Mammary epithelial cell (primary cell): ENCODE data around the gene CISH.

Experiments used
- EZH2 ChIP-seq: IDR thresholded peaks from 2 replicates; pipeline ENCODE4 v1.6.1; 2012; ENCODE audit warnings: low read length, inconsistent platforms, borderline replicate concordance
- TF ChIP-seq, protein P1 (sequence below), 2 donors: IDR thresholded peaks in 1 of 2; conservative IDR thresholded peaks in 1 of 2; 2 replicates each; pipeline ENCODE4 v1.5.1; 2011 to 2012; ENCODE audit warnings: inconsistent platforms in 2 of 2, low read length in 2 of 2, mild to moderate bottlenecking in 2 of 2, control low read depth in 1 of 2, low read depth in 1 of 2; ENCODE audit not compliant: insufficient read depth in 1 of 2; ENCODE audit errors: extremely low read depth in 1 of 2

DNA sequence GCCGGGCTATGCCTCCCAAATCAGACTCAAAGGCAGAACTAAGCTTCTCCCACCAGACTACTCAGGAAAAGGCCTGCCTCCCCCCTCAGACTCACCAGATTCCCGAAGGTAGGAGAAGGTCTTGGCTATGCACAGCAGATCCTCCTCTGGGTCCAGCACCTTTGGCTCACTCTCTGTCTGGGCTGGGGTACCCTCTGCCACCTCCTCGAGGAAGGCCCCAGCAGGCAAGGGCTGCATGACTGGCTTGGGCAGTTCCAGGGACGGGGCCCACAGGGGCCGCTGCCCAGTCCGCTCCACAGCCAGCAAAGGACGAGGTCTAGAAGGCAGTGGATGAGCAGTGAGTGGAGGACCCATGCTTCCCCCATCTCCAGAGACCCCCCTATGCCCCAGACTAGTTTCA is 3.3 kb downstream of the CISH start:
- TF ChIP-seq, protein P1, sequence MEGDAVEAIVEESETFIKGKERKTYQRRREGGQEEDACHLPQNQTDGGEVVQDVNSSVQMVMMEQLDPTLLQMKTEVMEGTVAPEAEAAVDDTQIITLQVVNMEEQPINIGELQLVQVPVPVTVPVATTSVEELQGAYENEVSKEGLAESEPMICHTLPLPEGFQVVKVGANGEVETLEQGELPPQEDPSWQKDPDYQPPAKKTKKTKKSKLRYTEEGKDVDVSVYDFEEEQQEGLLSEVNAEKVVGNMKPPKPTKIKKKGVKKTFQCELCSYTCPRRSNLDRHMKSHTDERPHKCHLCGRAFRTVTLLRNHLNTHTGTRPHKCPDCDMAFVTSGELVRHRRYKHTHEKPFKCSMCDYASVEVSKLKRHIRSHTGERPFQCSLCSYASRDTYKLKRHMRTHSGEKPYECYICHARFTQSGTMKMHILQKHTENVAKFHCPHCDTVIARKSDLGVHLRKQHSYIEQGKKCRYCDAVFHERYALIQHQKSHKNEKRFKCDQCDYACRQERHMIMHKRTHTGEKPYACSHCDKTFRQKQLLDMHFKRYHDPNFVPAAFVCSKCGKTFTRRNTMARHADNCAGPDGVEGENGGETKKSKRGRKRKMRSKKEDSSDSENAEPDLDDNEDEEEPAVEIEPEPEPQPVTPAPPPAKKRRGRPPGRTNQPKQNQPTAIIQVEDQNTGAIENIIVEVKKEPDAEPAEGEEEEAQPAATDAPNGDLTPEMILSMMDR (conservative IDR thresholded peaks at IDR 0.05 in 1 of 2, IDR thresholded peaks at IDR 0.05 in 1 of 2; ENCODE audit: extremely low read depth in 1 of 2, insufficient read depth in 1 of 2, low read depth in 1 of 2, low read length in 2 of 2) = no peak
- no peak for TF ChIP-seq EZH2
